HG02798 (cell line): ENCODE data around the gene PRSS33.

Experiments
- ATAC-seq: cut with Tn5 transposase; IDR thresholded peaks from one replicate; pipeline ENCODE4 v1.9.1; 2021; ENCODE audit warnings: mild to moderate bottlenecking; ENCODE audit not compliant: unreplicated experiment, poor library complexity

The PRSS33 gene

GRCh38 chr16:2821487-2822157, 34.3 kb upstream of the PRSS33 start:
- no peak for ATAC-seq

DNA sequence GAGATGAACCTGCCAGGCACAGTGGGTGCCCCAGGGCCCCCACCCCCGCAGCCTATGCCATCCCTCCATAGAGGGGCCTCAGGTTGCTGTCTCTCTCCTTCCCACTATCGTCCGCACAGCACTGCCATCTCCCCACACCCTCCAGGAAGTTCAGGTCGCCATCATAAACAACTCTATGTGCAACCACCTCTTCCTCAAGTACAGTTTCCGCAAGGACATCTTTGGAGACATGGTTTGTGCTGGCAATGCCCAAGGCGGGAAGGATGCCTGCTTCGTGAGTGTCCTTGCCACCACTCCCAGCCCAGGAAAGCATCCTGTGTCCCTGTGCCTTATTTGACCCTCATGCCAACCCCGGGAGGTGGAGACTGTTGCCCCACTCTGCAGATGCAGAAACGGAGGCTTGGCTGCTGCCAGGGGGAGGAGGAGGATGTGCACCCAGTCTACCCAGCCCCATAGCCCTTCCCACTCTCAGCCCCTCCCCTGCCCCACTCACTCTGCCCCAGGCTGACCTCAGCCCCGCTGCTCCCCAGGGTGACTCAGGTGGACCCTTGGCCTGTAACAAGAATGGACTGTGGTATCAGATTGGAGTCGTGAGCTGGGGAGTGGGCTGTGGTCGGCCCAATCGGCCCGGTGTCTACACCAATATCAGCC, 33.6 kb upstream of the PRSS33 start:
- no peak for ATAC-seq

- ATAC-seq = no peak
Measured at GRCh38 chr16:2819939-2820835, 32.8 kb upstream of the PRSS33 start.

- no peak for ATAC-seq
Measured at GRCh38 chr16:2819179-2819938, 32.0 kb upstream of the PRSS33 start.

DNA sequence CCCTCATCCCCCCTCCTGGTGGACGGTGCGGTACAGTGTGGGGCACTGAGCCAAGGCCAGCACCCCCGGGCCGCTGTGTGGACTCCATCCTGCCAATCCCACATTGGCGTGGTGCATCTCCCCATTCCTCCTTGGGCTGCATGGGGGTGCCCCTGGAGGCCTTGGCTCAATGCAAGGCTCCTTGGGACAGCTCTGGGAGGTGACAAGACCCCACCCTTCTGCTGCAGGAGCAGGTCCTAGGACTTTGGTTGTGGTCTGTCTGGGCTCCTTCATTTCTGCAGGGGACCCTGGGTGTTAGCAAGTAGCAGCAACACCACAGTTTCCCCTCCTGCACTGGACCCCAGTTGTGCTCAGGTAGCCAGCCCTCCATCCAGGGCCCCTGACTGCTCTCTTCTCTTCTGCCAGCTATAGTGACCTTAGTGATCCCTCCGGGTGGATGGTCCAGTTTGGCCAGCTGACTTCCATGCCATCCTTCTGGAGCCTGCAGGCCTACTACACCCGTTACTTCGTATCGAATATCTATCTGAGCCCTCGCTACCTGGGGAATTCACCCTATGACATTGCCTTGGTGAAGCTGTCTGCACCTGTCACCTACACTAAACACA, 31.0 kb upstream of the PRSS33 start:
- no peak for ATAC-seq

DNA sequence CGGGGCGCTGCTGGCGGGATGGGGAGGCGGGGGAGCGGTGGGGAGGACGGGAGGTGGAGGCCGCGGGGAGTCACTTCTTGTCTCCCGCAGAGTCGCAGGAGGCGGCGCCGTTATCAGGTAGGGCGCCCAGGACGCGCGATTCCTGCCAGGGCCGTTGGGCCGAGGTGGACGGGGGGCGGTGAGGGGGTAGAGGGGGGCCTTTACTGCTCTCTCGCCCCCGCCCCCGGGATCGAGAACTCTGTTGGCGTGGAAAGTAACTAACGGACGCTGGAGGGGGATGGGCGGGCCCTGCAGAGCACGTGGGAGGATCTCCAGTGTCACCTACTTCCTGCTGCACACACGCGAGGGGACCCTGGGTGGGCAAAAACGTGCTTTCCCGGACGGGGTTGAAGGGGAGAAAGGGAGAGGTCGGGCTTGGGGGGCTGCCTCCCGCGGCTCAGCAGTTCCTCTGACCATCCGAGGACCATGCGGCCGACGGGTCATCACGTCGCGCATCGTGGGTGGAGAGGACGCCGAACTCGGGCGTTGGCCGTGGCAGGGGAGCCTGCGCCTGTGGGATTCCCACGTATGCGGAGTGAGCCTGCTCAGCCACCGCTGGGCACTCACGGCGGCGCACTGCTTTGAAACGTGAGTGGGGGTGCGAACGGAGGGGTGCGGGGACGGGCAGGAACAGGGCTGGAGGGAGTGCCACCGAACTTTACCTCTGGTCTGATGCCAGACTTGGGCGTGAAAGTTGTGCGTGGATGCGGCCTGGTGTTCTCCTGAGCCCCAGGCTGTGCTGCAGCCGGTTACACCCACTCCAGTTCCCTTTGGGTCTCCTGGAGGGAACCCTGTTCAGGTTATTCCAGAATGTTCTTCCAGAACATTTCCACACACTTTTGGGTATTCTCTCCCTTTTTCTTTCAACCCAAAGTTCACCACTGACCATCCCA, 30.2 kb upstream of the PRSS33 start:
- no peak for ATAC-seq

DNA sequence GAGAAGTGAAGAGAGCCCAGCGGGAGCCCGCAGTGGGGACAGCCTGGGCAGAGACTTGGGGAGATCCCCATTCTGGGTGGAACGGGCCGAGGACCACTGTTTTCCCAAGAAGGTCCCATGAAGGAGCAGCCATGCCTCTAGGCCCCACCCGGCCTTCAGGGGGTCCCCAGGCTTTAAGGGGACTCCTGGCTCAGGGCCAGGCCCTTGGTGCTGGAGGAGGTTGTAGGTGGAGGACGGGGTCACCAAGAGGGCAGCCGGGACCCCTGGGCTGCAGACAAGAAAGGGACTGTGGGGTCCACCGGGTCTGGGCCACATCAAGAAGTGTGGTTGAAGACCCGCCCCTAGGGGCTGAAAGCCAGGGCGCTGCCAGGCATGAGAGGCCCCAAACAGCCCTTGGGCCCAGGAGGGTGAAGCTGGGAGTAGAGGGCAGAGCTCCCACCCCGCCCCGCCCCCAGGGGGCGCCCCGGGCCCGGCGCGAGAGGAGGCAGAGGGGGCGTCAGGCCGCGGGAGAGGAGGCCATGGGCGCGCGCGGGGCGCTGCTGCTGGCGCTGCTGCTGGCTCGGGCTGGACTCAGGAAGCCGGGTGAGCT, 29.5 kb upstream of the PRSS33 start, which contains the start of gene PRSS21:
Gene PRSS21, plus strand, starts transcription at position 487 of the 589 bp plus-strand sequence. Its CDS starts 32 bp downstream, at position 519.
- ATAC-seq = no peak

DNA sequence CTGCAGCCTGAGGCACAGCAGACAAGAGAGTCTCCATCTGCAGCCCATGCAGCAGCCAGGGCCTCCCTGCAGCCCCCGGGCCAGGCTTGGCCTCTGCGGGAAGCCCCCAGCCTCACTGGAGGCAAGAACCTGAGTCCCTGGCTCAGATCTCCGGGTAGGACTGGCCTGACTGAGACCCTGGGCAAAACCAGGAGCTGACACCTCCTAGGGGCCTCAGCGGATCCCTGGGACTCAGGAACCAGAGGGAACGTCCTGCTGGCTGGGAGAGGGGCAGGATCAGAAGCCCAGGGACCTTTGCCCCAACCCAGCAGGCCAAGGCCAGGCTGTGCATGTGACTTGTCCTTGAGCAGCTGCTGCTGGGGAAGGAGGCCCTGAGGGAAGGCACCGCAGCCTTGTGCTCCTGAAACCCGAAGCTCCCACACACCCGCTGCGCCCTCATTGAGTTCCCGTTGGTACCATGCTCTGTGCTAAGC, 28.0 kb upstream of the PRSS33 start:
- no peak for ATAC-seq

DNA sequence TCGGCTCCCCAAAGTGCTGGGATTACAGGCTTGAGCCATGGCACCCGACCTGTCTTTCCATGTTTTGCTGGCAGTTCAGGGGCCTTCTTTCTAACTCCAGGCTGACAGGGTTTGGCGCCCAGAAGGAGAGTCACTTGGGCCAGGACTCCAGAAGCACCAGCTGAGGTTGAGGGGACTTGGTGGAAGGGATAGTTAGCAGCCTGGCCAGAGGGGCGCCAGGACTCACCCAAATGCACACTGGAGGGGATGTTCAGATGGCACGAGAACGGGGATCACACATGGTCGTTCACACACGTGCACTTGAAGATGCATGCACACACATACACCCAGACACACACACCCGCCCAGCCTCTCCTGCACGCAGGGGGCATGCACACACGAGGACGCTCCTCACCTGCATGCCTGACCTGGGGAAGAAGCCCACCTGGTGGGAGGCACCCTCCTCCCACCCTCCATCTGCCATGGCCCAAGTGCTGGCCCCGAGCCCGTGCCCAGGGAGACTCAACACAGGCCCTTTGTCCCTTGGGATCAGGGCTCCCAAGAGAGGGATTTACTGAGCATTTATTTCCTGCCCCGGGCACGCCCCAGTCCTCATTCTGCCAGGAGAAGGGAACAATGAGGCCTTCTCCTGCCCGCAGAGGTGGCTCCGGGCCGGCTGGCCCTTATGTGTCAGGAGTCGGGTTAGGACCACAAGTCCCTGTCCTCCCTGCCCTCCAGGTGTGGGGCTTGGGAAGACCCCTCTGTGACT, 27.4 kb upstream of the PRSS33 start:
- ATAC-seq = no peak

- ATAC-seq = no peak
Measured at GRCh38 chr16:2813771-2814221, 26.4 kb upstream of the PRSS33 start.

GRCh38 chr16:2811703-2812471, 24.5 kb upstream of the PRSS33 start:
- no peak for ATAC-seq

DNA sequence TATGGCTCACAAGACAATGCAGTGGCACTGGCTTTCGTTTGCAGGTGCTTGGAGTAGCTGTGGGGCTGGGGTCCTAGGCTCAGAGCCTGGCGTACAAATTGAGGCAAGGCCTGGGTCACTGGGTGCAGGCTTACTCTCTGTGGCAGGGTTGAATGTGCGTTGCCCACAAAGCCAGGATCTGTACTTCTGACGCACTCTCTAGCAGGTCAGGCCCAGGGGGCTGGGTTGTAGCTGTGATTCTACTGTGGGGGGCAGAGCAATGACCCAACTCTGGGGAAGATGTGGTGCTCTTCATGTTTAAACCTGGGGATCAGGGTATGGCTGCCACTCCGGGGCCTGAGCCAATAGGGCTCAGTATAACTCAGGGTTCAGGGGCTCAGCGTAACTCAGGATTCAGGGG, 23.3 kb upstream of the PRSS33 start:
- ATAC-seq = no peak

GRCh38 chr16:2809149-2809760, 21.9 kb upstream of the PRSS33 start:
- no peak for ATAC-seq

DNA sequence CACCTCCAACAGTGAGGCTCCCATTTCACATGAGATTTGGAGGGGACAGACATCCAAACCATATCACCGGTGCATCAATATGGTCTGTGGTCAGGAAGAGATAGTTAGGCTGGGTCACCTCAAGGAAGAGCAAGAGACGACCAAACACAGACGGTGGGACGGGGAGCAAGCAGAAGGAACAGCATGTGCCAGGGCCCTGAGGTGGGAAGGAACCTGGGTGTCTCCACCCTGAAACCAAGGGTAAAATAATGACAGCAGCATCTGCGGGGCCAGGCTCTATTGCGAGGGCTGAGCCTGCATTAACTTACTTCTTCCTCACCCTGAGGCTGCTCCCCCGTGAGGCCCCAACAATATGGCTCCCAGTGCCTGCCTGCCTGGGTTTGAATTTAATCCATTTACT, 20.8 kb upstream of the PRSS33 start:
- ATAC-seq = no peak

GRCh38 chr16:2806286-2806685, 18.9 kb upstream of the PRSS33 start:
- no peak for ATAC-seq

DNA sequence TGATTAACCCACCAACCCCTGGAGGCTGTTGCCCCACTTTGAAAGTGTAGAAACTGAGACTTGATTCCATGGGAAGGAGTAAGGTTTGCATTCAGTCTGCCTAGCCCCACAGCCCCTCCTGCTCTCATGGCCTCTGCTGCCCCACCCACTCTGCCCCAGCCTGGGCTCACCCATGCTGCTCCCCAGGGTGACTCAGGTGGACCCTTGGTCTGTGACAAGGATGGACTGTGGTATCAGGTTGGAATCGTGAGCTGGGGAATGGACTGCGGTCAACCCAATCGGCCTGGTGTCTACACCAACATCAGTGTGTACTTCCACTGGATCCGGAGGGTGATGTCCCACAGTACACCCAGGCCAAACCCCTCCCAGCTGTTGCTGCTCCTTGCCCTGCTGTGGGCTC, 17.4 kb upstream of the PRSS33 start:
- no peak for ATAC-seq
